Keratinocyte (primary cell): ENCODE results near the gene RBMS3. TPM values are rescaled to one million over a fixed set of nuclear protein-coding genes. Genes with fewer than 3 reads are reported as not detected.
A peak's percentile ranks its signal among the peaks of the same experiment; 100 is the strongest.

Experiments used
- DNase-seq: peaks from one replicate; pipeline ENCODE4 v3.0.0-alpha.2; 2011; ENCODE audit warnings: low read depth, missing footprints, low spot score
- FAIRE-seq: peaks from 2 replicates; lab custom pipeline; 2011; peaks lifted over from hg19 to GRCh38; lab: Jason Lieb, UNC
- H2AFZ ChIP-seq: 2 replicates; pipeline ENCODE4 v1.6.0; 2012; ENCODE audit warnings: low read length, control low read depth, inconsistent platforms; ENCODE audit not compliant: control insufficient read depth
- H3K27ac ChIP-seq: 2 replicates; pipeline ENCODE4 v1.5.1; 2011; ENCODE audit warnings: low read length; ENCODE audit not compliant: control insufficient read depth, insufficient read depth
- H3K27me3 ChIP-seq: 3 replicates; pipeline ENCODE4 v1.6.0; 2011; ENCODE audit warnings: low read length; ENCODE audit not compliant: control insufficient read depth, insufficient read depth; ENCODE audit errors: extremely low read depth
- H3K36me3 ChIP-seq, 2 experiments: 2 replicates in 1 of 2; 3 replicates in 1 of 2; pipeline ENCODE4 v1.5.1; 2011; ENCODE audit warnings: low read length in 2 of 2, mild to moderate bottlenecking in 1 of 2; ENCODE audit not compliant: control insufficient read depth in 2 of 2, insufficient read depth in 2 of 2; ENCODE audit errors: extremely low read depth in 1 of 2
- H3K4me1 ChIP-seq: 3 replicates; pipeline ENCODE4 v1.5.1; 2011; ENCODE audit warnings: low read length; ENCODE audit not compliant: control insufficient read depth, insufficient read depth; ENCODE audit errors: extremely low read depth
- H3K4me2 ChIP-seq: 3 replicates; pipeline ENCODE4 v1.6.0; 2011; ENCODE audit warnings: low read depth, low read length; ENCODE audit not compliant: control insufficient read depth, insufficient read depth; ENCODE audit errors: extremely low read depth
- H3K4me3 ChIP-seq, 3 experiments: fragments of 200-600 bp in 1 of 3; sonication (generic) in 1 of 3; 2 replicates in 2 of 3; 3 replicates in 1 of 3; pipeline ENCODE4 v1.5.1; 2011 to 2016; ENCODE audit warnings: low read length in 3 of 3, mild to moderate bottlenecking in 3 of 3, control low read depth in 2 of 3, inconsistent platforms in 1 of 3, low read depth in 1 of 3, mixed read lengths in 1 of 3, mixed run types in 1 of 3, moderate library complexity in 1 of 3; ENCODE audit not compliant: control insufficient read depth in 2 of 3, insufficient read depth in 2 of 3; ENCODE audit errors: extremely low read depth in 1 of 3
- H3K79me2 ChIP-seq: 2 replicates; pipeline ENCODE4 v1.6.0; 2012; ENCODE audit warnings: low read length; ENCODE audit not compliant: control insufficient read depth, insufficient read depth
- H3K9ac ChIP-seq: 3 replicates; pipeline ENCODE4 v1.6.0; 2011; ENCODE audit warnings: low read length; ENCODE audit not compliant: control insufficient read depth, insufficient read depth; ENCODE audit errors: extremely low read depth
- H3K9me1 ChIP-seq: 3 replicates; pipeline ENCODE4 v1.6.0; 2011; ENCODE audit warnings: low read length; ENCODE audit not compliant: control insufficient read depth, insufficient read depth; ENCODE audit errors: extremely low read depth
- H3K9me3 ChIP-seq: 2 replicates; pipeline ENCODE4 v1.5.1; 2012; ENCODE audit warnings: low read depth, low read length; ENCODE audit not compliant: control insufficient read depth
- H4K20me1 ChIP-seq: 3 replicates; pipeline ENCODE4 v1.6.0; 2011; ENCODE audit warnings: low read length; ENCODE audit not compliant: control insufficient read depth, insufficient read depth; ENCODE audit errors: extremely low read depth
- EZH2 ChIP-seq: IDR thresholded peaks from one replicate; pipeline ENCODE4 v1.6.1; 2012; ENCODE audit warnings: inconsistent platforms, mild to moderate bottlenecking, low read length, moderate library complexity
- dilution Hi-C: fragments of 300-500 bp; cut with MboI; formaldehyde crosslinking; loops from one replicate; pipeline ENCODE4 v1.7.0; 2020; ENCODE audit warnings: low sequenced_read_pairs; ENCODE audit not compliant: extremely low pct_ligation_motif_present
- polyA plus RNA-seq, 5 experiments: library from polyadenylated mRNA; depleted of rRNA in 3 of 5; stranded (reverse) in 3 of 5; stranded (forward) in 1 of 5; unstranded in 1 of 5; fragments of >200 nt; gene quantifications; 1 replicate in 1 of 5; 2 replicates in 3 of 5; 3 replicates in 1 of 5; pipeline versions ENCODE4 v1.2.1 to v1.2.3, GENCODE V29; 2011 to 2012; ENCODE audit warnings: missing spikeins in 2 of 5, low read depth in 1 of 5, low replicate concordance in 1 of 5
- TF ChIP-seq, protein P1 (sequence below), 3 experiments: IDR thresholded peaks in 1 of 3; conservative IDR thresholded peaks in 1 of 3; optimal IDR thresholded peaks in 1 of 3; 2 replicates in 2 of 3; 3 replicates in 1 of 3; pipeline versions ENCODE3 to v1.5.1; 2011; ENCODE audit warnings: low read length in 3 of 3, mild to moderate bottlenecking in 3 of 3, moderate library complexity in 2 of 3, control low read depth in 1 of 3, inconsistent platforms in 1 of 3; ENCODE audit not compliant: insufficient read depth in 2 of 3; ENCODE audit errors: extremely low read depth in 1 of 3

Gene RBMS3
- polyA plus RNA-seq, 1 donor (not counting 4 experiments of a cell fraction or from before 2014, with no cell fraction given) = 2.3 TPM

DNA sequence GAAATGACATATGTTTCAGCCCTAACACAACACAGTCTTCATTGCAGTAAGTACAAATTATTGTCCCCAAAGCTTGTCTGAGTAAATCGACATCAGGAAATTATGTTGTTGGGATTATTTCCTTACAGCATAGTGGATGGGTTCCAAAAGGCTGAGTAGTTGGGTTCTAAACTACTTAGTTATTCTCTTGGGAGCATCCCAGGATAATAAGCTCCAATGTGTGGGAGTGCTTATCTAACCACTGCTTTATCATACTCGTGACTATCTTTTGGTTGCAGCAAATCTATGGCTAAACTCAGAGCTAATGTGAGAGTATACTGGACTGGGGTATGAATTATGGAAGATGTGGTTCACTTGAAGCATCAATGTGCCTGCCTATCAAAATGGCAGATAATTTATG lies 128.5 kb downstream of the RBMS3 start:
- no peak for TF ChIP-seq EZH2
- TF ChIP-seq, protein P1, sequence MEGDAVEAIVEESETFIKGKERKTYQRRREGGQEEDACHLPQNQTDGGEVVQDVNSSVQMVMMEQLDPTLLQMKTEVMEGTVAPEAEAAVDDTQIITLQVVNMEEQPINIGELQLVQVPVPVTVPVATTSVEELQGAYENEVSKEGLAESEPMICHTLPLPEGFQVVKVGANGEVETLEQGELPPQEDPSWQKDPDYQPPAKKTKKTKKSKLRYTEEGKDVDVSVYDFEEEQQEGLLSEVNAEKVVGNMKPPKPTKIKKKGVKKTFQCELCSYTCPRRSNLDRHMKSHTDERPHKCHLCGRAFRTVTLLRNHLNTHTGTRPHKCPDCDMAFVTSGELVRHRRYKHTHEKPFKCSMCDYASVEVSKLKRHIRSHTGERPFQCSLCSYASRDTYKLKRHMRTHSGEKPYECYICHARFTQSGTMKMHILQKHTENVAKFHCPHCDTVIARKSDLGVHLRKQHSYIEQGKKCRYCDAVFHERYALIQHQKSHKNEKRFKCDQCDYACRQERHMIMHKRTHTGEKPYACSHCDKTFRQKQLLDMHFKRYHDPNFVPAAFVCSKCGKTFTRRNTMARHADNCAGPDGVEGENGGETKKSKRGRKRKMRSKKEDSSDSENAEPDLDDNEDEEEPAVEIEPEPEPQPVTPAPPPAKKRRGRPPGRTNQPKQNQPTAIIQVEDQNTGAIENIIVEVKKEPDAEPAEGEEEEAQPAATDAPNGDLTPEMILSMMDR (optimal IDR thresholded peaks at IDR 0.05 in 1 of 3, IDR thresholded peaks at IDR 0.05 in 1 of 3, conservative IDR thresholded peaks at IDR 0.05 in 1 of 3; ENCODE audit: extremely low read depth in 1 of 3, insufficient read depth in 2 of 3, low read length in 3 of 3) = no peak
- no peaks in the 10 kb centered on the region for H3K27me3 ChIP-seq
- H3K9me1 ChIP-seq = no peaks in the 10 kb centered on the region
- H3K4me3 ChIP-seq = no peak overlapping the region
- H3K4me2 ChIP-seq = no peak overlapping the region
- H3K9me3 ChIP-seq = no peaks in the 10 kb centered on the region
- H3K9ac ChIP-seq = no peak overlapping the region
- no peak for FAIRE-seq
- dilution Hi-C loops = no loop called here
- DNase-seq = no peak
- H3K27ac ChIP-seq = no peak overlapping the region
- no peaks in the 10 kb centered on the region for H3K36me3 ChIP-seq
- no peaks in the 10 kb centered on the region for H3K79me2 ChIP-seq
- H4K20me1 ChIP-seq = no peaks in the 10 kb centered on the region
- H3K4me1 ChIP-seq = peaks cover 5% of the 10 kb centered on the region
- H2AFZ ChIP-seq = no peak overlapping the region

DNA sequence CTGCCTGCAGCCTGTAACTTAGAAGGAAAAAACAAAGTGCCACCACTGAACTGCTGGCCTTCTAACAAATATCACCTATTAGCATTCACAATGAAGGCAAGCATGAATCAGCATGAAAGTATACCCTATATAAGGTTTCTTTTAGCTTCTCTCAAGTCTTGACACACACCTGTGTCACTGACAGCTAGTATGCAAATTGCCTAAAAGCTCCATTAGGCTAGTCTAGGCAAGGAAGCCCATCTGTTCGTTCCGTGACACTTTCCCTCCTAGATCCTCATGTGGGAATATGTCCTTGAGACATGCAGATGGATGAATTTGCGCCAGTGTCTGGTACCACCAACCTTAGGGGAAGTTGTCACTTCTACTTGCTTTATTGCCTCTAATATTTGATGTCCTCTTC lies 129.3 kb downstream of the RBMS3 start:
- dilution Hi-C loops = no loop called here
- no peak for DNase-seq
- TF ChIP-seq, protein P1 (optimal IDR thresholded peaks at IDR 0.05 in 1 of 3, IDR thresholded peaks at IDR 0.05 in 1 of 3, conservative IDR thresholded peaks at IDR 0.05 in 1 of 3; ENCODE audit: extremely low read depth in 1 of 3, insufficient read depth in 2 of 3, low read length in 3 of 3) = no peak
- TF ChIP-seq EZH2 = no peak
- Histone ChIP-seq H4K20me1 (no peaks in the 10 kb centered on the region), H3K4me2 (no peak overlapping the region), H3K27me3 (no peaks in the 10 kb centered on the region), H3K4me1 (peaks cover 5% of the 10 kb centered on the region), H3K9ac (no peak overlapping the region), H2AFZ (no peak overlapping the region), H3K36me3 (no peaks in the 10 kb centered on the region), H3K79me2 (no peaks in the 10 kb centered on the region), H3K9me3 (no peaks in the 10 kb centered on the region), H3K27ac (no peak overlapping the region), H3K4me3 (no peak overlapping the region), H3K9me1 (no peaks in the 10 kb centered on the region)
- FAIRE-seq = peak; percentile 60
